Activated naive CD4-positive, alpha-beta T cell treated with anti-CD3 and anti-CD28 coated beads, Interleukin-2, amount 50 U/mL, for 16 hours (primary cell): ENCODE data around the gene H2AZ1.

ENCODE experiments used
- DNase-seq: peaks from one replicate; pipeline ENCODE4 v3.0.0-alpha.2; 2020

H2AZ1 gene

GRCh38 chr4:99945718-99946355 lies 4.2 kb downstream of the H2AZ1 start:
- DNase-seq: no peak

- no peak for DNase-seq
Measured at GRCh38 chr4:99943904-99944437, 6.1 kb downstream of the H2AZ1 start.

DNA sequence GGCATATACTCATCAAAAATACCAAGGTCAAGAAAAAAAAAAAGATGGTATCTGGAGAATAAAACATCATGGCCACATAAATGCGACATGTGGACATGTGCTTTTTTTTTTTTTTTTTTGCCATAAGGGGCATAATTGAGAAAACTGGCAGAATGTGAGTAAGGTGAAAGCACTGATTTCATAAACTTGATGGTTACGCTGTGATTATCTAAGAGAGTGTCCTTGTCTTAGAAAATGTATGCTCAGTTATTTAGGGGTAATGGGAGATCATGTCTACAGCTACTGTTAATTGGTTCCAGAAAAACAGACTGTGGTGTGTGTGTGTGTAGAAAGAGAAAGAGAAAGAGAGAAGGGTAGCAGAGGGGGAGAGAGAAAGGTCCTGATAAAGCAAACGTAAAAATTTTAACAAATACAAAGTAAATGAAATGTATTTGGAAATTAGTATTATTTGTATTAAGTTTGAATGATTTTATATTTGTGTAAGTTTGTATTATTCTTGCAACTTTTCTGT lies 11.8 kb downstream of the H2AZ1 start:
- DNase-seq: no peak

DNA sequence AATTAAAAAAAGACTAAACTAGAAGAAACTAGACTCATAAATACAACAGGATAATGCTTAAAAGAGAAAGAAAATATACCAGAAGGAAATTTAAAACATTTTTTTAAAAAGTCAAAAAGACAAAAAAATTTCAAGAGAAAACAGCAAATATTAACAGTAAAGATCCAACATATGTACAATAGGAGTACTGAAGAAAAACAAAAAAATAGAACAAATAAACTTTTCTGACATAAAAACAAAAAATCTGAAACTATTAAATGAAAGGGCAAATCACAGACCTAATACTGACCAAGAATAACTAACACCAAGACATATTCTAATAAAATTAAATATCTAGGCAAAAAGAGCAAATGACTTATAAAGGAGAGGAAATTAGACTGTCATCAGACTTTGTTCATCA lies 15.2 kb downstream of the H2AZ1 start:
- DNase-seq: no peak

GRCh38 chr4:99927566-99927965 lies 22.5 kb downstream of the H2AZ1 start:
- no peak for DNase-seq

DNA sequence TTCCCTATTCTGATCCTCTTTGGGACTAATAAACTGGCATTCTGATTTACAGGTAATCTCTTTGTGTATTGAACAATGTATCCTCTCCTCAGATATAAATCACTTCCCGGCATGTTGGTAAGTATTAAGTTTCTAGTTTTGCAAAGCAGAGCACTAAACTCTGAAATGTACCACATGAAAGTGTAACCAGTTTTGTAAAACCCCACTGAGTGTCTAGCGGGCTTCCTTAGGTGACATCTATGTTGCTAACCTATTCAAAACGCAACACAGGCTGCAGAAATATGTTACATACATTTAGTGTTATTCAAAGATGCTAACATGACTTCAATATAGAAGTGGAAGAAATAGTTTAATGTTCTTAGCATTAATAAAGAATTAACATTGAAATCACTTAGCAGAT lies 28.9 kb downstream of the H2AZ1 start:
- DNase-seq: no peak

GRCh38 chr4:99918656-99919055 lies 31.4 kb downstream of the H2AZ1 start:
- DNase-seq: no peak

DNA sequence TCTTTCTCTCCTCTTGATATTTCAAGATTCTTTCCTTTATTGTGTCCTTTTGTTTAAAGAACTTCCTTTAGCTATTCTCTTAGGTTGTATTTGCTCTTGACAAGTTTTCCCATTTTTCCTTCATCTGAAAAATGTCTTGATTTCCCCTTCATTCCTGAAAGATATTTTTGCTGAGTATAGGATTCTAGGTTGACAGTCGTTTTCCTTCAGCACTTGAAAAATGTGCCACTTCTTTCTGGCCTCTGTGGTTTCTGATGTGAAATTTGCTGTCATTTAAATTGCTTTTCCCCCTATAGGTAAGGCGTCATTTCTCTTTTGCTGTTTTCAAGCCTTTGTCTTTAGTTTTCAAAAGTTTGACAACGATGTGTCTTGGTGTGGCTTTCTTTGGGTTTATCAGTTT lies 32.5 kb downstream of the H2AZ1 start:
- no peak for DNase-seq

DNA sequence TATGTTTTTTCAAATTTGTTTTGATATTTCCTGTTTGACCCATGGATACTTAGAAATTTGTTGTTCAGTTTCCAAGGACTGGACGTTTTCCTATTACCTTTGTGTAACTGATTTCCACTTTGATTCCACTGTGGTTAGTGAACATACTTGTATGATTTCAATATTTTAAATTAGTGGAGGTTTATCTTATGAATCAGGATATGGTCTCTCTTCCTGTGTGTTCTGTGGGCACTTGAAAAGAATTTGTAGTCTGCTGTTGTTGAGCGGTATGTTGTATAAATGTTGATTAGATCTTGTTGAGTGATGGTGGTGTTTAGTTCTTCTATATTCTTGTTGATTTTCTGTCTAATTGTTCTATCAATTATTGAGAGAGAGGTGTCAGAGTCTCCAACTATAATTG lies 34.6 kb downstream of the H2AZ1 start:
- no peak for DNase-seq
